Lung (tissue), 12 donors: Measurements from ENCODE around the gene BHMT. TPM values are rescaled to one million over a fixed set of nuclear protein-coding genes. Genes with fewer than 3 reads are reported as not detected.
A peak's percentile ranks its signal among the peaks of the same experiment; 100 is the strongest.

Experiments
- ATAC-seq: fragments of 200-7000 bp; cut with Tn5 transposase; one replicate; pipeline ENCODE4 v1.9.1; 2020; ENCODE audit warnings: moderate number of reproducible peaks; ENCODE audit not compliant: insufficient read depth, low FRiP score
- DNase-seq, 3 donors: peaks; one replicate each; pipeline ENCODE4 v3.0.0-alpha.2; 2013 to 2017
- H3K27ac ChIP-seq, 2 donors: one replicate each; pipeline ENCODE4 v1.5.1; 2013; ENCODE audit warnings: mild to moderate bottlenecking in 2 of 2, moderate library complexity in 2 of 2, control low read depth in 1 of 2, inconsistent platforms in 1 of 2, low read depth in 1 of 2, low read length in 1 of 2
- H3K27me3 ChIP-seq, 3 donors: one replicate each; pipeline ENCODE4 v1.5.1; 2013; ENCODE audit warnings: low read length in 2 of 3; ENCODE audit not compliant: control insufficient read depth in 3 of 3, insufficient read depth in 3 of 3
- H3K36me3 ChIP-seq, 4 donors: one replicate each; pipeline ENCODE4 v1.5.1; 2013; ENCODE audit warnings: low read length in 4 of 4, mild to moderate bottlenecking in 1 of 4, moderate library complexity in 1 of 4; ENCODE audit not compliant: control insufficient read depth in 4 of 4, insufficient read depth in 4 of 4
- H3K4me1 ChIP-seq, 5 donors: one replicate each; pipeline ENCODE4 v1.5.1; 2013; ENCODE audit warnings: low read length in 5 of 5, mild to moderate bottlenecking in 2 of 5, moderate library complexity in 1 of 5; ENCODE audit not compliant: control insufficient read depth in 5 of 5, insufficient read depth in 5 of 5
- H3K4me3 ChIP-seq: one replicate; pipeline ENCODE4 v1.5.1; 2013; ENCODE audit warnings: mild to moderate bottlenecking, control low read depth, moderate library complexity
- H3K9ac ChIP-seq, 2 donors: one replicate each; pipeline ENCODE4 v1.5.1; 2013; ENCODE audit warnings: low read length in 2 of 2, control low read depth in 1 of 2; ENCODE audit not compliant: insufficient read depth in 1 of 2
- H3K9me3 ChIP-seq, 4 donors: one replicate each; pipeline ENCODE4 v1.5.1; 2013; ENCODE audit warnings: low read length in 3 of 4, mild to moderate bottlenecking in 1 of 4, moderate library complexity in 1 of 4; ENCODE audit not compliant: control insufficient read depth in 4 of 4, insufficient read depth in 3 of 4
- WGBS, 2 donors: extraction: QIAGEN DNeasy Blood & Tissue Kit; methylation state at CpG; one replicate each; pipeline ENCODE4 v1.1.7; 2013; 5-methylcytosine and 5-hydroxymethylcytosine counted together
- polyA plus RNA-seq, 2 donors: library from polyadenylated mRNA; stranded (reverse); fragments of 200-250 nt; gene quantifications; one replicate each; pipeline ENCODE4 v1.2.1, GENCODE V29; 2013
- total RNA-seq, 2 donors: library from RNA; depleted of rRNA in 1 of 2; stranded (reverse); fragments of >200 nt in 1 of 2; gene quantifications; one replicate each; pipeline ENCODE4 v1.2.1, GENCODE V29; 2014 to 2021
- TF ChIP-seq, protein P1 (sequence below): IDR thresholded peaks from 2 replicates; pipeline ENCODE4 v1.5.1; 2012; ENCODE audit warnings: mild to moderate bottlenecking; ENCODE audit errors: control extremely low read depth, extremely low read depth
- donor health status: control.
- donor health status: control.
- donor health status: Bipolar disorder and iron deficiency.
- donor health status: healthy.
- donor health status: DM: yes; HTN: yes; CAD: no.

Gene BHMT
- total and polyA plus RNA-seq, 4 donors, result 0.06 to 0.55 (median 0.46) TPM; not detected in 1

DNA sequence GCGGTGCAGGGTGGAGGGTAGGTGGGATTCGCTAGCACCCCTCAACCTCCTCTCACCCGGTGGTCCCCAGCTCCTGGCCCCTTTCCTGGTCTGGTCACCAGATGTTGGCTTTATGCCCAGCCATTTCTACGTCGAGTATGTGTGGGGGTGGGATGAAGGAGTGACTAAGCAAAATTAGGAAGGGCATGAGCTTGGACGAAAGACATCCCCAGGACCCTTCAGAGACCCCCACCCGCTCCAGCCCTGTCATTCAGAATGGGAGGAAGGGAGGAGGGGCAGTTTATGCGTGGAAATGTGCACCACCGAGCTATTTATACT, 41.3 kb upstream of the BHMT start:
- H3K9me3 ChIP-seq, result peaks cover 0 to 6% (median 2%) of the 10 kb centered on the region in 4 donors
- H3K4me3 ChIP-seq, result no peak overlapping the region
- H3K27me3 ChIP-seq, result no peaks in the 10 kb centered on the region
- no peak overlapping the region for H3K9ac ChIP-seq
- TF ChIP-seq, protein P1, sequence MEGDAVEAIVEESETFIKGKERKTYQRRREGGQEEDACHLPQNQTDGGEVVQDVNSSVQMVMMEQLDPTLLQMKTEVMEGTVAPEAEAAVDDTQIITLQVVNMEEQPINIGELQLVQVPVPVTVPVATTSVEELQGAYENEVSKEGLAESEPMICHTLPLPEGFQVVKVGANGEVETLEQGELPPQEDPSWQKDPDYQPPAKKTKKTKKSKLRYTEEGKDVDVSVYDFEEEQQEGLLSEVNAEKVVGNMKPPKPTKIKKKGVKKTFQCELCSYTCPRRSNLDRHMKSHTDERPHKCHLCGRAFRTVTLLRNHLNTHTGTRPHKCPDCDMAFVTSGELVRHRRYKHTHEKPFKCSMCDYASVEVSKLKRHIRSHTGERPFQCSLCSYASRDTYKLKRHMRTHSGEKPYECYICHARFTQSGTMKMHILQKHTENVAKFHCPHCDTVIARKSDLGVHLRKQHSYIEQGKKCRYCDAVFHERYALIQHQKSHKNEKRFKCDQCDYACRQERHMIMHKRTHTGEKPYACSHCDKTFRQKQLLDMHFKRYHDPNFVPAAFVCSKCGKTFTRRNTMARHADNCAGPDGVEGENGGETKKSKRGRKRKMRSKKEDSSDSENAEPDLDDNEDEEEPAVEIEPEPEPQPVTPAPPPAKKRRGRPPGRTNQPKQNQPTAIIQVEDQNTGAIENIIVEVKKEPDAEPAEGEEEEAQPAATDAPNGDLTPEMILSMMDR, result no peak
- DNase-seq (peak; percentile 61 to 79 (median 68)), ATAC-seq (no peak)
- H3K27ac ChIP-seq, result no peak overlapping the region
- 37 to 40% methylated on average over 9 of the region's 9 CpGs for WGBS, 2 donors
- peaks cover 0 to 15% (median 1%) of the 10 kb centered on the region in 5 donors for H3K4me1 ChIP-seq
- no peaks in the 10 kb centered on the region for H3K36me3 ChIP-seq

DNA sequence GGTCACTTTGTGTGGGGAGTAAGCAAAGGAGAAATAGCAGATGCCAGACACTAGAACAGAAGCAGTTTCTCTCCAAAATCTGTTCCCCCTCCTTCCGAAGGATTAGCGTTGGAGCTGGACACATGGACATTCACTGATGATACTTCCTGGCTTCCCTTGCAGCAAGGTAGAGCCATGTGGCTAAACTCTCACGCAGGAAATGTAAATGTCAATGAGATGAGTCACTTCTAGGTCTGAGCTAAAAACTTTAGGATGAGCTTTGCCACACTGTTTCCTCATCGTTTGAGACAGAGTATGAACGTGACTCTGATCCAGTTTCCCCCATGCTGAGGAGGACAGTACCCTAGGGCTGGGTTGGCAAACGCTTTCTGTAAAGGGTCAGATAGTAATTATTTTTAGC, 37.0 kb upstream of the BHMT start:
- Histone ChIP-seq H3K27ac (no peak overlapping the region), H3K9ac (no peak overlapping the region), H3K4me3 (no peak overlapping the region), H3K27me3 (no peaks in the 10 kb centered on the region), H3K4me1 (peaks cover 0 to 14% (median 0%) of the 10 kb centered on the region in 5 donors), H3K36me3 (no peaks in the 10 kb centered on the region), H3K9me3 (peaks cover 0 to 6% (median 2%) of the 10 kb centered on the region in 4 donors)
- WGBS, 2 donors, result 84 to 85% methylated on average over 6 of the region's 6 CpGs
- DNase-seq (no peak), ATAC-seq (no peak)
- TF ChIP-seq, protein P1, result no peak

DNA sequence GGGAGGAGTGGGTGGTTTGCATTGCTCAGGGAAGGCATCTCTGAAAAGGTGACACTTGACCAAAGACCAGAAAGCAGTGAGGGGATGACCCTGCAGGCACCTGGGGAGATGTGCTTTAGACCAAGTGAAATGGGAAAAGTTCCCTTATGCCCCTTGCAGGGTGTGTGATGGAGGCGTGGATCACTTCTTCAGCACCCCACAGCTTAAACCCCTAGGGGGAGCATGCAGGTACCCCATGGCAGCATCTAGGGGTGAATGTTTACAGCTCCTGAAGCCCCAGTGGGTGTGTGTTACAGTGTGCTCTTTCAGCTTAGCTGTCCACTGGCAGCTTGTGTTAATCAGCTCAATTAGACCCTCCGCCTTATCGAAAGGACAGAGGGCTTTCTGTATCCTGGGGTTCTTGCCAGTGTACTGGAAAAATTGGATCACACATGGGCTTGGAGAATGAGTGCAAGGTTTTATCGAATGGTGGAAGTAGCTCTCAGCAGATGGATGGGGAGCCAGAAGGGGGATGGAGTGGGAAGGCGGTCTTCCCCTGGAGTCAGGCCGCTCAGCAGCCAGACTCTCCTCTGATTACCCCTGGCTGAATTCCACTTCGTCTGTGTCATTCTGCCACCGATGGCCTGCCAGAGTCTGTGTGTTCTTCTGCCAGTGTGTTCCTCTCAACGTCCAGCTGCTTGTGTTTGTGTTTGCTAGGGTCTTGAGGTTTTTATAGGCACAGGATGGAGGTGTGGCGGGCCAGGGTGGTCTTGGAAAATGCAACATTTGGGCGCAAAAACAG, 35.8 kb upstream of the BHMT start:
- DNase-seq (peak in 1 of 3 donors; percentile 12), ATAC-seq (no peak)
- TF ChIP-seq, protein P1, result no peak
- H3K9me3 ChIP-seq, result peaks cover 0 to 4% (median 1%) of the 10 kb centered on the region in 4 donors
- WGBS, 2 donors, result 83 to 88% methylated on average over 11 of the region's 11 CpGs
- no peak overlapping the region for H3K27ac ChIP-seq
- H3K27me3 ChIP-seq, result no peaks in the 10 kb centered on the region
- H3K4me3 ChIP-seq, result no peak overlapping the region
- H3K36me3 ChIP-seq, result no peaks in the 10 kb centered on the region
- peaks cover 0 to 2% (median 0%) of the 10 kb centered on the region in 5 donors for H3K4me1 ChIP-seq
- H3K9ac ChIP-seq, result no peak overlapping the region
